Stomach (tissue), 4 donors: Measurements from ENCODE around the gene CACNA1I.

Experiments used
- EP300 ChIP-seq: sonication (generic); formaldehyde crosslinking; IDR thresholded peaks from one replicate; pipeline ENCODE4 v1.6.1; 2017; ENCODE audit warnings: antibody characterized with exemption
- POLR2A ChIP-seq, 4 donors: fragments of 450-650 bp; IDR thresholded peaks; one replicate each; pipeline ENCODE4 v1.6.1; 2016; ENCODE audit warnings: antibody characterized with exemption in 4 of 4, control low read depth in 2 of 4, mild to moderate bottlenecking in 1 of 4, moderate library complexity in 1 of 4
- POLR2AphosphoS5 ChIP-seq, 3 donors: sonication (generic); formaldehyde crosslinking; IDR thresholded peaks; one replicate each; pipeline ENCODE4 v1.6.1; 2016; ENCODE audit warnings: antibody characterized with exemption in 3 of 3
- TF ChIP-seq, protein P1 (sequence below), 7 experiments: fragments of 450-650 bp in 4 of 7; fragments of 200-600 bp in 3 of 7; sonication (generic) in 3 of 7; IDR thresholded peaks; one replicate each; pipeline ENCODE4 v1.5.1; 2016 to 2019; ENCODE audit warnings: antibody characterized with exemption in 7 of 7, control low read depth in 2 of 7, mild to moderate bottlenecking in 1 of 7

DNA sequence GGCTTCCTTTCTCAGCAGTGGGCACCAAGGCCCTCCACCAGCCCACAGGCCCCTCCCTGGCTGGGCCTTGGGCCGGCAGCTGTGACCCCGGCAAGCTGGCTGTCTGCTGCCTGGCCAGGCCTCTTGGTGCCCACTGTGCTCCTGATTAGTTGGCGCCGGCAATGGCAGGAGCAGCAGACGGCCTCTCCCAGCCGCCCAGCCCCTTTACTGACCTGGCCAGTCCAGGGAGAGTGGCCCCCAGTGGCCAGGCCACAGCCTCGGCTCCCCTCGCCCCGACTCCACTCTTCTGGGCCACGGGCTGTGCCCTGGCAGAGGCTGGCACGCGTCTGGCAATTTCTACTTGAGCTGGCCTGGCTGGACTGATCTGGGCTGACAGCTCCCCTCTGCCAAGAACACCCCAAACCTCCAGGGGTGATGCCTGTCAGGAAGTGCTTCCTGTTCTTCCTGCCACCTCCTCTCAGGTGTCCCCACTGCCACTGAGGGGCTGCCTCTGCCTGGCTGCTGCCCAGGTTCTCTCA is 58.1 kb downstream of the CACNA1I start:
- TF ChIP-seq, protein P1, sequence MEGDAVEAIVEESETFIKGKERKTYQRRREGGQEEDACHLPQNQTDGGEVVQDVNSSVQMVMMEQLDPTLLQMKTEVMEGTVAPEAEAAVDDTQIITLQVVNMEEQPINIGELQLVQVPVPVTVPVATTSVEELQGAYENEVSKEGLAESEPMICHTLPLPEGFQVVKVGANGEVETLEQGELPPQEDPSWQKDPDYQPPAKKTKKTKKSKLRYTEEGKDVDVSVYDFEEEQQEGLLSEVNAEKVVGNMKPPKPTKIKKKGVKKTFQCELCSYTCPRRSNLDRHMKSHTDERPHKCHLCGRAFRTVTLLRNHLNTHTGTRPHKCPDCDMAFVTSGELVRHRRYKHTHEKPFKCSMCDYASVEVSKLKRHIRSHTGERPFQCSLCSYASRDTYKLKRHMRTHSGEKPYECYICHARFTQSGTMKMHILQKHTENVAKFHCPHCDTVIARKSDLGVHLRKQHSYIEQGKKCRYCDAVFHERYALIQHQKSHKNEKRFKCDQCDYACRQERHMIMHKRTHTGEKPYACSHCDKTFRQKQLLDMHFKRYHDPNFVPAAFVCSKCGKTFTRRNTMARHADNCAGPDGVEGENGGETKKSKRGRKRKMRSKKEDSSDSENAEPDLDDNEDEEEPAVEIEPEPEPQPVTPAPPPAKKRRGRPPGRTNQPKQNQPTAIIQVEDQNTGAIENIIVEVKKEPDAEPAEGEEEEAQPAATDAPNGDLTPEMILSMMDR (IDR thresholded peaks at IDR 0.05) = no peak
- TF ChIP-seq POLR2A (IDR thresholded peaks at IDR 0.05) = no peak
- TF ChIP-seq POLR2AphosphoS5 (IDR thresholded peaks at IDR 0.05) = no peak
- no peak for TF ChIP-seq EP300
